H9 (cell line): Measurements from ENCODE around the gene IFNAR2. TPM values are rescaled to one million over a fixed set of nuclear protein-coding genes. Genes with fewer than 3 reads are reported as not detected.

Source experiments
- DNase-seq: peaks from one replicate; pipeline ENCODE4 v3.0.0-alpha.2; 2017
- H2AFZ ChIP-seq: one replicate; pipeline ENCODE4 v1.6.1; 2013; ENCODE audit warnings: mild to moderate bottlenecking, low read length, control low read depth, moderate library complexity
- H2AK5ac ChIP-seq: 2 replicates; pipeline ENCODE4 v1.6.1; 2013; ENCODE audit warnings: low read length, control low read depth, mixed read lengths; ENCODE audit not compliant: insufficient read length
- H2BK120ac ChIP-seq: one replicate; pipeline ENCODE4 v1.6.1; 2013; ENCODE audit warnings: low read depth, mild to moderate bottlenecking, low read length, control low read depth, inconsistent platforms; ENCODE audit not compliant: poor library complexity, severe bottlenecking
- H2BK12ac ChIP-seq: 2 replicates; pipeline ENCODE4 v1.6.1; 2013; ENCODE audit warnings: low read length, control low read depth, mixed read lengths, low read depth; ENCODE audit not compliant: insufficient read length
- H2BK15ac ChIP-seq: 2 replicates; pipeline ENCODE4 v1.6.1; 2013; ENCODE audit warnings: low read depth, low read length, control low read depth
- H2BK20ac ChIP-seq: one replicate; pipeline ENCODE4 v1.6.1; 2013; ENCODE audit warnings: low read depth, mild to moderate bottlenecking, low read length, control low read depth, inconsistent platforms; ENCODE audit not compliant: poor library complexity, severe bottlenecking
- H2BK5ac ChIP-seq: 2 replicates; pipeline ENCODE4 v1.6.1; 2013; ENCODE audit warnings: low read length, control low read depth, mixed read lengths; ENCODE audit not compliant: insufficient read length
- H3K14ac ChIP-seq: 2 replicates; pipeline ENCODE4 v1.6.1; 2013; ENCODE audit warnings: low read length, control low read depth; ENCODE audit not compliant: insufficient read depth
- H3K18ac ChIP-seq: 2 replicates; pipeline ENCODE4 v1.6.1; 2013; ENCODE audit warnings: low read depth, mild to moderate bottlenecking, mixed read lengths, low read length, control low read depth; ENCODE audit not compliant: insufficient read length
- H3K23ac ChIP-seq: 2 replicates; pipeline ENCODE4 v1.6.1; 2013; ENCODE audit warnings: low read length, control low read depth, mixed read lengths, low read depth; ENCODE audit not compliant: insufficient read length
- H3K23me2 ChIP-seq: 2 replicates; pipeline ENCODE4 v1.6.1; 2013; ENCODE audit warnings: low read depth, mild to moderate bottlenecking, mixed read lengths, low read length, control low read depth; ENCODE audit not compliant: insufficient read length, poor library complexity, severe bottlenecking
- H3K27ac ChIP-seq: 2 replicates; pipeline ENCODE4 v1.5.1; 2013; ENCODE audit warnings: low read length, control low read depth, mixed read lengths, low read depth; ENCODE audit not compliant: insufficient read length
- H3K27me3 ChIP-seq: 2 replicates; pipeline ENCODE4 v1.6.1; 2013; ENCODE audit warnings: low read length, control low read depth, inconsistent platforms; ENCODE audit not compliant: insufficient read depth
- H3K4ac ChIP-seq: 2 replicates; pipeline ENCODE4 v1.6.1; 2013; ENCODE audit warnings: low read depth, mild to moderate bottlenecking, control low read depth, inconsistent platforms, low read length, moderate library complexity
- H3K4me1 ChIP-seq: 2 replicates; pipeline ENCODE4 v1.6.1; 2013; ENCODE audit warnings: low read length, control low read depth, inconsistent platforms; ENCODE audit not compliant: insufficient read depth
- H3K4me2 ChIP-seq: 2 replicates; pipeline ENCODE4 v1.6.1; 2013; ENCODE audit warnings: low read length, control low read depth, mixed read lengths; ENCODE audit not compliant: insufficient read length, insufficient read depth
- H3K56ac ChIP-seq: 2 replicates; pipeline ENCODE4 v1.6.1; 2013; ENCODE audit warnings: low read depth, mild to moderate bottlenecking, mixed read lengths, low read length, control low read depth; ENCODE audit not compliant: insufficient read length
- H3K79me1 ChIP-seq: 2 replicates; pipeline ENCODE4 v1.6.1; 2013; ENCODE audit warnings: low read depth, mild to moderate bottlenecking, moderate library complexity, low read length, control low read depth, inconsistent platforms; ENCODE audit not compliant: insufficient read depth, poor library complexity, severe bottlenecking
- H3K79me2 ChIP-seq: 2 replicates; pipeline ENCODE4 v1.6.1; 2013; ENCODE audit warnings: low read length, control low read depth, inconsistent platforms; ENCODE audit not compliant: insufficient read depth
- H3K9ac ChIP-seq: 2 replicates; pipeline ENCODE4 v1.6.1; 2013; ENCODE audit warnings: low read length, control low read depth, mixed read lengths; ENCODE audit not compliant: insufficient read length; ENCODE audit errors: extremely low read depth
- H3K9me3 ChIP-seq: one replicate; pipeline ENCODE4 v1.6.1; 2013; ENCODE audit warnings: low read depth, low read length, inconsistent platforms; ENCODE audit not compliant: control insufficient read depth
- H3T11ph ChIP-seq: one replicate; pipeline ENCODE4 v1.6.1; 2013; ENCODE audit warnings: mild to moderate bottlenecking, low read length, control low read depth, inconsistent platforms
- H4K20me1 ChIP-seq: one replicate; pipeline ENCODE4 v1.6.1; 2013; ENCODE audit not compliant: control insufficient read depth, insufficient read length, insufficient read depth
- H4K5ac ChIP-seq: 2 replicates; pipeline ENCODE4 v1.6.1; 2013; ENCODE audit warnings: low read depth, mild to moderate bottlenecking, mixed read lengths, low read length, control low read depth; ENCODE audit not compliant: insufficient read length
- H4K8ac ChIP-seq: replicated peaks from 2 replicates; pipeline ENCODE4 v1.6.1; 2013; ENCODE audit warnings: low read length, control low read depth, mixed read lengths, low read depth; ENCODE audit not compliant: insufficient read length
- H4K91ac ChIP-seq: 2 replicates; pipeline ENCODE4 v1.6.1; 2013; ENCODE audit warnings: low read depth, mild to moderate bottlenecking, moderate library complexity, mixed read lengths, low read length, control low read depth; ENCODE audit not compliant: insufficient read length
- H3K27ac Mint-ChIP-seq, 3 experiments: 2 replicates in 2 of 3; 3 replicates in 1 of 3; pipeline ENCODE4 v1.8.0; 2020 to 2021; ENCODE audit warnings: mixed read lengths in 3 of 3, mild to moderate bottlenecking in 1 of 3, moderate library complexity in 1 of 3
- H3K27me3 Mint-ChIP-seq: 2 replicates; pipeline ENCODE4 v1.8.0; 2021; ENCODE audit warnings: low read depth, mild to moderate bottlenecking, moderate library complexity, mixed read lengths
- H3K36me3 Mint-ChIP-seq, 3 experiments: 2 replicates in 2 of 3; 3 replicates in 1 of 3; pipeline ENCODE4 v1.8.0; 2020 to 2021; ENCODE audit warnings: low read depth in 3 of 3, mixed read lengths in 3 of 3; ENCODE audit not compliant: insufficient read depth in 1 of 3
- H3K4me1 Mint-ChIP-seq, 2 experiments: 2 replicates each; pipeline ENCODE4 v1.8.0; 2020; ENCODE audit warnings: mixed read lengths in 2 of 2
- H3K4me3 Mint-ChIP-seq, 2 experiments: 2 replicates in 1 of 2; 3 replicates in 1 of 2; pipeline ENCODE4 v1.8.0; 2020 to 2021; ENCODE audit warnings: mild to moderate bottlenecking in 2 of 2, mixed read lengths in 2 of 2, moderate library complexity in 1 of 2
- H3K9me3 Mint-ChIP-seq, 2 experiments: 2 replicates in 1 of 2; 3 replicates in 1 of 2; pipeline ENCODE4 v1.8.0; 2020; ENCODE audit warnings: mild to moderate bottlenecking in 2 of 2, mixed read lengths in 2 of 2, moderate library complexity in 1 of 2
- CTCF ChIP-seq: fragments of 200-600 bp; sonication (generic); conservative IDR thresholded peaks from 3 replicates; pipeline ENCODE4 v1.8.0; 2021; ENCODE audit warnings: antibody characterized with exemption, mild to moderate bottlenecking
- WGBS: extraction: QIAGEN DNeasy Blood & Tissue Kit; methylation state at CpG from one replicate; pipeline ENCODE4 v1.1.7; 2013; ENCODE audit warnings: missing lambda C conversion rate, low lambda C conversion rate, mixed read lengths; ENCODE audit not compliant: insufficient read length; ENCODE audit errors: extremely low coverage; 5-methylcytosine and 5-hydroxymethylcytosine counted together
- total RNA-seq: library from RNA; stranded (reverse); gene quantifications from 2 replicates; pipeline ENCODE4 v1.2.1, GENCODE V29; 2021

Gene IFNAR2
- total RNA-seq, 1 experiment from 2014 or later = 14.4 TPM

DNA sequence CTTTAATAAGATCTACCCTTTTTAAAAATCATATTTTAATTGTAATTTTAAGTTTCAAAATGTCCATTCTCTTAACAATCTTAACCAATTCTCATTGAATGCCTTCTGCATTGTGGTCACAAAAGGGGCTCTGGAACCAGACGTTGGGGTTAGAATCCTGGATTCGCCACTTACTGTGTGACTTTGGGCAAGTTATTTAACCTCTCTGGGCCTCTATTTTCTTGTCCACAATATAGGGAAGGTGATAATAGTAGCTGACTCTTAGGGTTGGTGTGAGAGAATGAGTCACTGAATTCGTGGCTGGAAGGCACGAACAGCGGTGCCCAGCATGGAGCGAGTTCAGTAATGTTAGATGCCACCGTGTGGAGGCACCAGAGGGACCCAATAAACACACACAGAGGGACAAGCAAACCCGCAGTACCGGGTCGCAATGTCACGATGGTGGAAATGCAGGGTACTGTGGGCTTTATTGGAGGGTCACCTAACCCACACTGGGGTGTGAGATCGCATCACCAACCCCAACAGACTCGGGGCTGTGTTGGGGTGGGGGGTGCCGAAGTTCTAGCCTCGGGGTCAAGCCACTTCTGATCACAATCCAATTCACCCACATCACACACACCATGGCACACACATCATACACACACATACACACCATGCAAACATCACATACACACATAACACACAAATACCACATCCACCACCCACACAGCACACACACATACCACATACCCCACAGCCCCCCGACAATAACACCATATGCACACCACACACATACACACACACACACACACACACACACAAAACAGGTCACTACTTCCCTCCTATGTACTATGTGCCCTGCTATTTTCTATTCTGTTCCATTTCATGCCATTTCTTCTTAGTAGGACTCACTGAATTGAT is 27.0 kb upstream of the IFNAR2 start:
- H3T11ph ChIP-seq = no peak overlapping the region
- no peak overlapping the region for H4K91ac ChIP-seq
- no peak overlapping the region for H2BK15ac ChIP-seq
- H3K4ac ChIP-seq = no peak overlapping the region
- H3K4me3 Mint-ChIP-seq = no peak overlapping the region
- no peak overlapping the region for H3K9ac ChIP-seq
- H2AK5ac ChIP-seq = no peak overlapping the region
- H3K4me2 ChIP-seq = no peak overlapping the region
- H2BK20ac ChIP-seq = no peak overlapping the region
- H2BK120ac ChIP-seq = no peak overlapping the region
- H3K4me1 ChIP-seq = no peaks in the 10 kb centered on the region
- no peaks in the 10 kb centered on the region for H4K20me1 ChIP-seq
- H3K79me2 ChIP-seq = no peaks in the 10 kb centered on the region
- H4K5ac ChIP-seq = peak overlapping the region; percentile 76
- H3K9me3 Mint-ChIP-seq = peaks cover 3 to 4% of the 10 kb centered on the region in 2 experiments; a peak in 3 of 5 replicates
- TF ChIP-seq CTCF = peak; percentile 17; the same call in 2 of the 3 replicates
- H3K79me1 ChIP-seq = no peaks in the 10 kb centered on the region
- no peak for DNase-seq
- H3K4me1 Mint-ChIP-seq = peaks cover under 1 to 3% of the 10 kb centered on the region in 2 experiments; a peak in 2 of 4 replicates
- no peak overlapping the region for H2BK12ac ChIP-seq
- H2AFZ ChIP-seq = no peak overlapping the region
- no peak overlapping the region for H3K14ac ChIP-seq
- no peak overlapping the region for H3K56ac ChIP-seq
- no peaks in the 10 kb centered on the region for H3K36me3 Mint-ChIP-seq
- H3K23me2 ChIP-seq = no peaks in the 10 kb centered on the region
- H3K9me3 ChIP-seq = no peaks in the 10 kb centered on the region
- H2BK5ac ChIP-seq = no peak overlapping the region
- H3K27ac ChIP-seq = no peak overlapping the region
- H3K23ac ChIP-seq = no peak overlapping the region
- peaks cover 6% of the 10 kb centered on the region for H3K27me3 Mint-ChIP-seq
- no CpG with 5 or more reads among the region's 16 CpGs for WGBS
- no peak overlapping the region for H3K27ac Mint-ChIP-seq
- no peaks in the 10 kb centered on the region for H3K27me3 ChIP-seq
- no peak overlapping the region for H3K18ac ChIP-seq
- no peak overlapping the region for H4K8ac ChIP-seq
